ENCODE data around the gene ZNF417. TPM values are rescaled to one million over a fixed set of nuclear protein-coding genes. Genes with fewer than 3 reads are reported as not detected.

Gene ZNF417
- polyA plus RNA-seq, 1 donor (not counting 4 experiments of a cell fraction or from before 2014, with no cell fraction given), result 5.8 TPM

DNA sequence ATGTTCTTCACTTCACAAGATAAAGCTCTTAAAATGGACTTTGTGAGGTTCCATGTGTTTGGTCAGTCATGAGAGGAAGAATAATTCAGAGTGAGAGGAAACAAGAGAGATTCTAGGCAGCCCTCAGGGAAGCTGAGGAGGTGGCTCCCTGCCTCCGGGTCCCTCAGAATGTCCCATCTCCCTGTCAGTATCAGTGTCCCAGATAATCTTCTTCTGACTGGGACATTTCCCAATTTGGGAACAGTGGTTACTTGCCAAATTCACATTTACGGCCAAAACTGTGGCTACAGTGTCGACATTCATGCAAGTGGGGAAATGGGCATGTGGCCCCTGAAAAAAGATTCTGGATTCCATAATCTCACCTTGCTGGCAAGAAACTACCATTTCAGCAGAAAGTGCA lies 9.0 kb downstream of the ZNF417 start:
- no peak overlapping the region for H3K27ac ChIP-seq (ENCODE audit: control insufficient read depth, insufficient read depth, low read length)
- dilution Hi-C loops (cut with MboI; ENCODE audit: extremely low pct_ligation_motif_present, low sequenced_read_pairs), result no loop called here
- FAIRE-seq (no peak), DNase-seq (ENCODE audit: low read depth, low spot score) (no peak)
- H3K4me2 ChIP-seq (ENCODE audit: control insufficient read depth, extremely low read depth, insufficient read depth, low read depth, low read length), result no peak overlapping the region
- H3K9me1 ChIP-seq (ENCODE audit: control insufficient read depth, extremely low read depth, insufficient read depth, low read length), result no peaks in the 10 kb centered on the region
- peaks cover 0 to 6% of the 10 kb centered on the region in 2 experiments for H3K36me3 ChIP-seq (ENCODE audit: control insufficient read depth in 2 of 2, extremely low read depth in 1 of 2, insufficient read depth in 2 of 2, low read length in 2 of 2)
- no peaks in the 10 kb centered on the region for H4K20me1 ChIP-seq (ENCODE audit: control insufficient read depth, extremely low read depth, insufficient read depth, low read length)
- H3K4me3 ChIP-seq (ENCODE audit: control insufficient read depth in 2 of 3, extremely low read depth in 1 of 3, insufficient read depth in 2 of 3, low read depth in 1 of 3, low read length in 3 of 3), result no peak overlapping the region
- no peaks in the 10 kb centered on the region for H3K27me3 ChIP-seq (ENCODE audit: control insufficient read depth, extremely low read depth, insufficient read depth, low read length)
- no peaks in the 10 kb centered on the region for H3K9me3 ChIP-seq (ENCODE audit: control insufficient read depth, low read depth, low read length)
- no peaks in the 10 kb centered on the region for H3K4me1 ChIP-seq (ENCODE audit: control insufficient read depth, extremely low read depth, insufficient read depth, low read length)
- H2AFZ ChIP-seq (ENCODE audit: control insufficient read depth, low read length), result no peak overlapping the region
- no peak overlapping the region for H3K9ac ChIP-seq (ENCODE audit: control insufficient read depth, extremely low read depth, insufficient read depth, low read length)
- peaks cover 4% of the 10 kb centered on the region for H3K79me2 ChIP-seq (ENCODE audit: control insufficient read depth, insufficient read depth, low read length)
- TF ChIP-seq, protein P1, sequence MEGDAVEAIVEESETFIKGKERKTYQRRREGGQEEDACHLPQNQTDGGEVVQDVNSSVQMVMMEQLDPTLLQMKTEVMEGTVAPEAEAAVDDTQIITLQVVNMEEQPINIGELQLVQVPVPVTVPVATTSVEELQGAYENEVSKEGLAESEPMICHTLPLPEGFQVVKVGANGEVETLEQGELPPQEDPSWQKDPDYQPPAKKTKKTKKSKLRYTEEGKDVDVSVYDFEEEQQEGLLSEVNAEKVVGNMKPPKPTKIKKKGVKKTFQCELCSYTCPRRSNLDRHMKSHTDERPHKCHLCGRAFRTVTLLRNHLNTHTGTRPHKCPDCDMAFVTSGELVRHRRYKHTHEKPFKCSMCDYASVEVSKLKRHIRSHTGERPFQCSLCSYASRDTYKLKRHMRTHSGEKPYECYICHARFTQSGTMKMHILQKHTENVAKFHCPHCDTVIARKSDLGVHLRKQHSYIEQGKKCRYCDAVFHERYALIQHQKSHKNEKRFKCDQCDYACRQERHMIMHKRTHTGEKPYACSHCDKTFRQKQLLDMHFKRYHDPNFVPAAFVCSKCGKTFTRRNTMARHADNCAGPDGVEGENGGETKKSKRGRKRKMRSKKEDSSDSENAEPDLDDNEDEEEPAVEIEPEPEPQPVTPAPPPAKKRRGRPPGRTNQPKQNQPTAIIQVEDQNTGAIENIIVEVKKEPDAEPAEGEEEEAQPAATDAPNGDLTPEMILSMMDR (optimal IDR thresholded peaks at IDR 0.05 in 1 of 3, IDR thresholded peaks at IDR 0.05 in 1 of 3, conservative IDR thresholded peaks at IDR 0.05 in 1 of 3; ENCODE audit: extremely low read depth in 1 of 3, insufficient read depth in 2 of 3, low read length in 3 of 3), result no peak
- no peak for TF ChIP-seq EZH2 (IDR thresholded peaks at IDR 0.05; ENCODE audit: low read length)

DNA sequence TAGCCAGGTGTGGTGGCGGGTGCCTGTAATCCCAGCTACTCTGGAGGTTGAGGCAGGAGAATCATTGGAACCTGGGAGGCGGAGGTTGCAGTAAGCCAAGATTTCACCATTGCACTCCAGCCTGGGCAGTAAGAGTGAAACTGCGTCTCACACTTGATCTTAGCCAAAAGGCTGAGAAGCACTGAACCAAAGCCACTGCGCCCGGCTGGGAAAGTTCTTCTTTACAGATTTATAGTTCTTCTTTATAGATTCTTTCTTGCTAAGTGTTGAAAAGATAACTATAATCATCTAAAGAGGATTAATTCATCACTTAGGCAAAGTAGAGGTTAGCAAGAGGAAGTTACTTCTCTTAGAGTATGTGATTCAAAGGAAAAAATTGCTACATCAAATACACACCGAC lies 11.1 kb downstream of the ZNF417 start:
- no peak overlapping the region for H2AFZ ChIP-seq (ENCODE audit: control insufficient read depth, low read length)
- DNase-seq (ENCODE audit: low read depth, low spot score), result no peak
- no peak overlapping the region for H3K4me3 ChIP-seq (ENCODE audit: control insufficient read depth in 2 of 3, extremely low read depth in 1 of 3, insufficient read depth in 2 of 3, low read depth in 1 of 3, low read length in 3 of 3)
- no peaks in the 10 kb centered on the region for H3K4me1 ChIP-seq (ENCODE audit: control insufficient read depth, extremely low read depth, insufficient read depth, low read length)
- dilution Hi-C loops (cut with MboI; ENCODE audit: extremely low pct_ligation_motif_present, low sequenced_read_pairs), result no loop called here
- no peaks in the 10 kb centered on the region for H3K79me2 ChIP-seq (ENCODE audit: control insufficient read depth, insufficient read depth, low read length)
- no peak overlapping the region for H3K9ac ChIP-seq (ENCODE audit: control insufficient read depth, extremely low read depth, insufficient read depth, low read length)
- H4K20me1 ChIP-seq (ENCODE audit: control insufficient read depth, extremely low read depth, insufficient read depth, low read length), result no peaks in the 10 kb centered on the region
- no peaks in the 10 kb centered on the region for H3K9me1 ChIP-seq (ENCODE audit: control insufficient read depth, extremely low read depth, insufficient read depth, low read length)
- H3K27me3 ChIP-seq (ENCODE audit: control insufficient read depth, extremely low read depth, insufficient read depth, low read length), result no peaks in the 10 kb centered on the region
- H3K9me3 ChIP-seq (ENCODE audit: control insufficient read depth, low read depth, low read length), result no peaks in the 10 kb centered on the region
- no peak for TF ChIP-seq EZH2 (IDR thresholded peaks at IDR 0.05; ENCODE audit: low read length)
- TF ChIP-seq, protein P1 (optimal IDR thresholded peaks at IDR 0.05 in 1 of 3, IDR thresholded peaks at IDR 0.05 in 1 of 3, conservative IDR thresholded peaks at IDR 0.05 in 1 of 3; ENCODE audit: extremely low read depth in 1 of 3, insufficient read depth in 2 of 3, low read length in 3 of 3), result no peak
- FAIRE-seq, result no peak
- no peak overlapping the region for H3K4me2 ChIP-seq (ENCODE audit: control insufficient read depth, extremely low read depth, insufficient read depth, low read depth, low read length)
- no peak overlapping the region for H3K27ac ChIP-seq (ENCODE audit: control insufficient read depth, insufficient read depth, low read length)
- peaks cover 0 to 3% of the 10 kb centered on the region in 2 experiments for H3K36me3 ChIP-seq (ENCODE audit: control insufficient read depth in 2 of 2, extremely low read depth in 1 of 2, insufficient read depth in 2 of 2, low read length in 2 of 2)

Measured in keratinocyte (primary cell).